Skeletal muscle cell (primary cell): ENCODE results near the gene GNAT1.

ENCODE experiments used
- DNase-seq: peaks from one replicate; pipeline ENCODE4 v3.0.0-alpha.2; 2010; ENCODE audit warnings: low read depth
- H3K4me3 ChIP-seq: 2 replicates; pipeline ENCODE4 v1.5.1; 2011; ENCODE audit warnings: low read depth, mild to moderate bottlenecking, control low read depth, low read length, moderate library complexity

GNAT1 gene

GRCh38 chr3:50161320-50161719 lies 30.1 kb upstream of the GNAT1 start:
- DNase-seq: no peak
- H3K4me3 ChIP-seq: no peak overlapping the region

DNA sequence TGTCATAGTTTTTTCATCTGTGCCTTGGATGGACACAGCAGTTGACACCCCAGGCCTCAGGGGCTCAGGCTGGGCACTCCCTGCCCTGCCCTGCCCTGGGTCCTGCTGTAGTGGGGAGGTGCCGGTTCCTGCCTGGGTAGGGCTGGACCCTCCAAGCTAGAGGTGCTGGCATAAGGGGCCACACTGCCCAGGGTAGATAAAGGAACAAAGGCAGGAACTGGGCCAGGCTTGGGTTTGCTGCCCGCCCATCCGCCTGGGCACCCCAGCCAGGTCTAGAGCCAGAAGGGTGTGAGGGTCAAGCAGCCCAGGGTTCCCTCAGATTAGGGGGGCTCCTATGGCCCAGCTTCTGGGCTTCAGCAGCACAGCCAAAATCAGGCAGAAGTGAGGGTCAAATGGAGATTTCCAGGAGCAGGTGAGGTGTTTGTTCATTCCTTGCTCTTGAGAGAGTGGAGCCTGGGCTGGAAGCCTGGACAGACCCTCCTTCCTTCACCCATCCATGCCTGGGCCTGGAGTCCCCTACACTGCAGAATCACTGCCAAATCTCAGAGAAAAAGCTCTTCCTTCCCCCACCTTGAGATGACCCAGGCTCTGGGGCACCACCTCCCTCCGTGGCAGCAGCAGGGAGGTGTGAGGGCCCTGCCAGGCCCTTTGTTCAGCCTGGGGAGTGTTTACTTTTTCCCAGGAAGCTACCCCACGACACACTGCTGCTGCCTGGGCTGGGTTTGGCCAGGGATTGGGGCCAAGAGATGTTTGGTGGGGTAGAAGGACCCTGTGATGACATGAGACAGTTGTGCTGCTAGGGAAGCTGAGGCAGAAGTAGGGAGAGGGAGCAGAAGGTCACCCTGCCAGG lies 29.2 kb upstream of the GNAT1 start:
- no peak overlapping the region for H3K4me3 ChIP-seq
- no peak for DNase-seq

- peak; percentile 69 for DNase-seq
- no peak overlapping the region for H3K4me3 ChIP-seq
Measured at GRCh38 chr3:50163572-50164455, 27.6 kb upstream of the GNAT1 start.

- no peak overlapping the region for H3K4me3 ChIP-seq
Measured at GRCh38 chr3:50164481-50164880, 26.9 kb upstream of the GNAT1 start.

GRCh38 chr3:50164984-50165909 lies 26.2 kb upstream of the GNAT1 start:
- no peak for DNase-seq
- no peak overlapping the region for H3K4me3 ChIP-seq

More at GRCh38 chr3:50164481-50164880, 26.9 kb upstream of the GNAT1 start:
- no peak for DNase-seq

- H3K4me3 ChIP-seq: no peak overlapping the region
- no peak for DNase-seq
Measured at GRCh38 chr3:50165910-50166538, 25.4 kb upstream of the GNAT1 start.

GRCh38 chr3:50166620-50167019 lies 24.8 kb upstream of the GNAT1 start:
- no peak overlapping the region for H3K4me3 ChIP-seq
- no peak for DNase-seq

DNA sequence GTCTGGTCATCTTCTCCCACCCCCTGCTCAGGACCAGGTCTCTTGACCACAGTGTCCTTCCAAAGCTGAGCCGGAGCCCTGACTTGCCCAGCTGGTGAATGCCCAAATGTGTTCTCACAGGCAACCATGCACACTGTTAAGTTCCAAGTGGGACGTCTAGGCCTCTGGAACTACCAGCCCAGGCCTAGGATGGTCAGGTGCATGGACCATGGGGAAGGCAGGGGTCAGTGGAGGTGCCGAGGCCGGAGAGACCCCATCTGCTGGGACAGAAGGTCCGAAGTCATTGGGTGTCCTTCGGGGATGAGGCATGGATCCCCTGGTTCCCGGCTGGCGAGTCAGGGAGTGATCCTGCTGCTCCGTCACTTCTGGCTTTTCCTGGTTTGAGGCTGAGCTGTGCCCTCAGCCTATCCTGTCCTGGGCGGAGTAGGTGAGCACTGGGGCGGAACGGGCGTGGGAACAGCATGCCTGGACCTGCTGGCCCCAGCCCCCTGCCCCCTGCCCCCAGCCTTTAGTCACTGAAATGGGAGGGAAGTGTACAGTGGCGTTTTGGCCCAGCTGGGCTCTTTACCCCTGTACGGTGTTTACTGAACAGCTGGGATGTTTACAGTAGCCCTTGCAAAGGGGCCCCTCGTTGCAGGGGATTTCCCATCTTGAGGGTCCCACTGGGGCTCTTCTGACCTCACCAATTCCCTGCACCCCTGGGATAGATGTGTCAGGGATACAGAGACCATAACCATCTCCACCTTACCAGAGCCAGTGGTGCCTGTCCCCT lies 24.2 kb upstream of the GNAT1 start:
- no peak overlapping the region for H3K4me3 ChIP-seq

GRCh38 chr3:50167841-50168209 lies 23.6 kb upstream of the GNAT1 start:
- no peak overlapping the region for H3K4me3 ChIP-seq
- DNase-seq: no peak

More for the DNA sequence above, 24.2 kb upstream of the GNAT1 start:
- no peak for DNase-seq

GRCh38 chr3:50168388-50168787 lies 23.0 kb upstream of the GNAT1 start:
- no peak for DNase-seq

DNA sequence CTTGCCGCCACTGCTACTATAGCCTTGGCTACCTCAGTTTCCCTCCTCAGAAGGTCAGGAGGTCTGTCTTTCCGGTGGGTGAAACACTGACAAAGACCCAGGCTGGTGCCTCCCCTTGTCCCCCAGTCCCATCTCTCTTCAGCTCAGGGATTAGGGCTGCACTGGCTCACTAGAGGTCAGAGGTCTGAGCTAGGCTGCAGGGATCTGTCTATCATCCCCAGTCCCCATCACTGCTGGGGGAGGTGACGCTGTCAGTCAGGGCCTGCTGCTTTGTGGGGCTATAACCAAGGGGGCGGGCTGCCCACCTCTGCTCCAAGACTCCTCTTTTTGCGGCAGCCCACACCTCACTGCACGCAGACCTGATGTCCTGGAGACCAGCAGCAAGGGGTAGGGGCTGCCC lies 22.6 kb upstream of the GNAT1 start:
- no peak overlapping the region for H3K4me3 ChIP-seq
- no peak for DNase-seq

More at GRCh38 chr3:50168388-50168787, 23.0 kb upstream of the GNAT1 start:
- H3K4me3 ChIP-seq: no peak overlapping the region

DNA sequence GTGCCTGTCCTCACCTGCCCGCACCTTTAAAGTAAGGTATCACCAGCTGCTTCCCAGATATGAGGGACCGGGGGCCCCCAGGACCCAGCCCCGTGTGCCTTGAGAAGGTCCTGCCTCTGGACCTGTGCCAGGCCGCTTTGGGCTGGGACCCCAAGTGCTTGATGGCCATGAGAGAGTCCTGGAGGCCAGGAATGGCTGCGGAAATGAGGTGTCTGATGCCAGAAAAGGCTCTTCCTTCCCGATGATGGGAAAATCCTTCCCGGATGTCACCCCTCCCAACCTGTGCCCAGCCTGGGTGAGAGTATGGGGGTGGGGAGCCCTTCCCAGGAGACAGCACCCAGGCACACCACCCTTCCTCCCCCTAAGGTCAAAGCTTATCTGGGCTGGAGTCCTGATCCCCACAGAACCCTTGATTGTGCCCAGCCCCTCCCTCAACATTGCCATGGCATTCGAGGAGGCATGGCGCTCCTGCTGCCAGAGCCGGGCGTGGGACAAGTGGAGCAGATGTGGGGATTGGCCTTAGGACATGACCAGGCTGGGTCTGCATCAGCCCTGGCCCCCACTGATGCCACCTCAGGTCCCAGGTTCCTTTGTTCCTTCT lies 22.1 kb upstream of the GNAT1 start:
- H3K4me3 ChIP-seq: no peak overlapping the region
- no peak for DNase-seq

- no peak for DNase-seq
- H3K4me3 ChIP-seq: no peak overlapping the region
Measured at GRCh38 chr3:50169858-50170257, 21.6 kb upstream of the GNAT1 start.

DNA sequence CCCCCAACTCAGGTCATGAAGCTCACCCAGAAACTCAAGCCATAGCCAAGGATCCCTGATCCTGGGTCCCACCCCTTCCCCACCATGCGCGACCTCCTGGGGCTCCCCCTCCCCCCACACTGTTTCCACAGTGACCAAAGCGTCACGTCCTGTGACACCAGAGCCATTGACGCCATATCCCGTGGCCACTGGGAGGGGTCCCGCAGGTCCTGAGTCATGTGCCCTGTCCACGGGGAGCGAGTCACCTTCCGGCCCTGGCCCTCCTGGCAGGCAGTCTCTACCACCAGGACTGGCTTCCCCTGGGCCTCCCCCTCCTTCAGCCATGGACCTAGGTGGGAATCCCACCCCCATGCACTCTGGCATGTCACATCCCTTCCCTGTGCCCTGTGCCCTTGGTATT lies 20.7 kb upstream of the GNAT1 start:
- H3K4me3 ChIP-seq: no peak overlapping the region
- peak; percentile 31 for DNase-seq

GRCh38 chr3:50171540-50172301 lies 19.7 kb upstream of the GNAT1 start:
- no peak overlapping the region for H3K4me3 ChIP-seq
- no peak for DNase-seq

DNA sequence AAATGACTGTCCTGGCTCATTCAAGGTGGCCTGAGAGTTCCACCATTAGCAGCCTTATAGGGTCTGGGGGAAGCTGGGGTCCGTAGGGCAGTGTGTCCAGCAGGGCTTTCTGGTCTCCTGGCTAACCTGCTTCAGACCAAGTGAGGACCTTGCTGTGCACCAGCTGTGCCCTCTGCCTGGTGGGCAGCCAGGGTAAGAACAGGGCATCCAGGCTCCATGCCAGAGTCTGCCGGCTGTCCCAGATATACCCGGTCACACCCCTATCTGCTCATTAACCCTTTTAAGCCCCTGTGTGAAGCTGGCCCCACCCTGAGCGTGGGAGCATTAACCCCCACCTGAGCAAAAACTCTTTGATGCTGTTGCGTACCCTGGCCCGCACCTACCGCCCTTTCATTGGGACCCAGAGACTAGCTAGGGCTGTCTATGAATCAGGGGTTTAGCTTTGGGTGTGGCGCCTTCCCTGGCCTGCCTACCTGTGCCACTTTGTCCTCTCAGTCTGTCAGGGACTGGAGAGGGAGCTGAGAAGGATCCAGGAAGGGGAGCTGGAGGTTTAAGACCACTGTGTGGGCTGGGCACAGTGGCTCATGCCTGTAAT lies 18.7 kb upstream of the GNAT1 start:
- DNase-seq: no peak
- no peak overlapping the region for H3K4me3 ChIP-seq
